HAP-1 (cell line): ENCODE results near the gene HSH2D.
A peak's percentile ranks its signal among the peaks of the same experiment; 100 is the strongest.
"Not testable (repeated sequence)": the region's sequence is repeated elsewhere in the genome, so short reads cannot be mapped to it uniquely, and the experiment has no call there.

ENCODE experiments used
- DNase-seq, 2 experiments: peaks; one replicate each; pipeline ENCODE4 v3.0.0-alpha.2; 2016 to 2020; ENCODE audit warnings: low spot score in 2 of 2
- H3K27me3 ChIP-seq: fragments of 250-450 bp; sonication (Bioruptor Pico); 2 replicates; pipeline ENCODE4 v1.5.1; 2020; ENCODE audit warnings: low read depth, mild to moderate bottlenecking, moderate library complexity
- H3K36me3 ChIP-seq: fragments of 250-450 bp; sonication (Bioruptor Pico); replicated peaks from 2 replicates; pipeline ENCODE4 v1.5.1; 2020; ENCODE audit warnings: mild to moderate bottlenecking
- H3K4me1 ChIP-seq: fragments of 250-450 bp; sonication (Bioruptor Pico); 2 replicates; pipeline ENCODE4 v1.5.1; 2020; ENCODE audit warnings: mild to moderate bottlenecking
- H3K4me3 ChIP-seq: fragments of 250-450 bp; sonication (Bioruptor Pico); 2 replicates; pipeline ENCODE4 v1.5.1; 2020; ENCODE audit warnings: mild to moderate bottlenecking, moderate library complexity
- H3K9me3 ChIP-seq: fragments of 250-450 bp; sonication (Bioruptor Pico); 2 replicates; pipeline ENCODE4 v1.5.1; 2020; ENCODE audit warnings: mild to moderate bottlenecking, moderate library complexity
- in situ Hi-C: fragments of 300-500 bp; cut with MboI; formaldehyde crosslinking; loops from 3 replicates; pipeline ENCODE4 v1.14.3; 2020; ENCODE audit warnings: low sequenced_read_pairs, inconsistent platforms, mixed read lengths

Gene HSH2D

DNA sequence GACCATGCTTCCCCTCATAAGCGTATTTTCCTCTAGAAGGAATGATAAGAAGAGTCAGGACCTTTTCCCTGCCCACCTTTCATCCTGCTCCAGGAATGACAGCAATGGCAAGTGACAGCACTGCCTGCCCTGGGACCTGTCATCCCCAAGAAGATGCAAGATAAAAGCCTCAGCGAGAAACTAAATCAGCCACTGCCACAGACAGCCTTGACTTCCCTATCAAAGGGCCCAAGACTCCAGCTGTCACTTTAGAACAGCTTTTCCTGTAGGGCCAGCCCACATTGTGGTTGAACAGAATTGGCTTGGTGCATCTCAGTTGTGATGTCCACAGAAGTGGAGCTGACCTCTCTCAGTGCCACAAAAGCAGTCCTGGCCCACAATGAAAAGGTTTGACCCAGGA lies 30.7 kb upstream of the HSH2D start:
- H3K36me3 ChIP-seq = peaks cover 18% of the 10 kb centered on the region
- in situ Hi-C loops = no loop called here
- no peaks in the 10 kb centered on the region for H3K27me3 ChIP-seq
- no peaks in the 10 kb centered on the region for H3K9me3 ChIP-seq
- DNase-seq = no peak
- H3K4me1 ChIP-seq = peaks cover 16% of the 10 kb centered on the region
- H3K4me3 ChIP-seq = peak overlapping the region; percentile 99

DNA sequence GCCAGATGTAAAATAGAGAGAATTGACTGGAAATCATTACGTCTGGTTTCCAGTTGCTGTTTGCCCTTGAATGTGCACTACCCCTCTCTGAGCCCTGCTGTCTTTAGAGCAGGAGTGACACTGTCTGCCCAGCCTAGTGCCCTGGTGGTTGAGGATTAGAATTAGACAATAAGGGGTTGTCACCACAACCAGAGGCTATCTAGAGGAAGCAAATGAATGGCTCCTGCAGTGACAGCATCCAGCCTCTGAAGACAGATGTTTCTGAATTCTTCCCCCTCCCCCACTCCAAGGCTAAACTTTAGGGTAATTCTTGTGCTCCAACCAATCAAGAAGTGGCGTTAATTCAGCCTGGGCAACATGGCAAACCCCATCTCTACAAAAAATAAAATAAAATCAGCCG lies 29.8 kb upstream of the HSH2D start:
- H3K27me3 ChIP-seq = no peaks in the 10 kb centered on the region
- no peak for DNase-seq
- no peaks in the 10 kb centered on the region for H3K9me3 ChIP-seq
- H3K4me1 ChIP-seq = peaks cover 16% of the 10 kb centered on the region
- no peak overlapping the region for H3K4me3 ChIP-seq
- in situ Hi-C loops = no loop called here
- peaks cover 27% of the 10 kb centered on the region for H3K36me3 ChIP-seq

DNA sequence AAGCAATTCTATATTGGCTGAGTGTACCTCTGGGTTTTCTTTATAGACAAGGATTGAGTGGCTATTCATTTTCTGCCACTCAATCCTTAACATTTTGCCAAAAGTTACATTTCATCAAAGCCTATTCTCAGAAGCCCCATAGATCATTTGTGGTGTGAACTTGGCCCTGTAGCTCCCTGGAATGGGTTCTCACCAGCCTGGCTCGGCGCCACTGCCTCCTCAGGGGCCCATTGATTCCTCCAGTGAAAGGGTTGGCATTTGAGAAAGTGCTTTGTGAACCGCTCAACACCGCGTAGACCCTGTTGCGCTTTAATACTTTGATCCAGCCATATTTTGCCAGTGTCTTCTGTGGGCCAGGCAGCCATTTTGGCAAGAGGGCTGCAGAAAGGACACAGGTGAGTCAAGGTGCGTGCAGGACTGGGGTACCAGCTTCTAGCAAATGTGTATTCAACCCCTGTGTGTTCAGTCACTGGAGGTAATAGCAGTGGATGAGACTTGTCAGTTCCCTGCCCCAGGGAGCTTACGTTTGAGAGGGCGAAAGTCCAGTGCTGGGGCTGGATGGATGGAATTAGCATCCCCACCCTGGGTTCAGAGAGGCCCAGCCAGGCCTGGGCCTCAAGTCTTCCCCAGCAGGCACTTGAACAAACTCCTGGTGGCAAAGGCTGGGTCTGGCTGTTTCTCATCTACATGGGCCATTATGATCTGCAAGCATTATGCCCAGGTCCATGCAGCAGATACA lies 28.0 kb upstream of the HSH2D start:
- in situ Hi-C loops = no loop called here
- H3K27me3 ChIP-seq = no peaks in the 10 kb centered on the region
- no peak for DNase-seq
- H3K9me3 ChIP-seq = no peaks in the 10 kb centered on the region
- H3K36me3 ChIP-seq = peaks cover 39% of the 10 kb centered on the region
- H3K4me3 ChIP-seq = no peak overlapping the region
- H3K4me1 ChIP-seq = peaks cover 16% of the 10 kb centered on the region

DNA sequence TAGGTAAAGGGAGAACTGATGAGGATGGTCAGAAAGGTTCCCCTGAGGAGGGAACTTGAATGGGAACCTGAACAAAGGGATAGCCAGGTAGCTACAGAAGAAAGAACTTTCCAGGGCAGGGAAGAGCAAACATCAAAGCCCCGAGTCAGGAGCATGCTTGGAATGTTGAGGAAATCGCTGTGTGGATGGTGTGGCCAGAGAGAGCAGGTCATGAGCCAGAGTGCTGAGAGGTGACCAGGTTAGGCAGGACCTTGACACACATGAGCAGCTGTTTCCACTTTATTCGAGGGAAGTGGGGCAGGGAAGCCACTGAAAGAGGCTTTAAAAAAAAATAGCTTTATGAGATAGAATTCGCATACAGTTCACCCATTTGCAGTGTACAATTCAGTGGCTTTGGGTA lies 27.4 kb upstream of the HSH2D start:
- H3K9me3 ChIP-seq = no peaks in the 10 kb centered on the region
- peaks cover 43% of the 10 kb centered on the region for H3K36me3 ChIP-seq
- in situ Hi-C loops = no loop called here
- peaks cover 11% of the 10 kb centered on the region for H3K4me1 ChIP-seq
- no peaks in the 10 kb centered on the region for H3K27me3 ChIP-seq
- DNase-seq = no peak
- no peak overlapping the region for H3K4me3 ChIP-seq

DNA sequence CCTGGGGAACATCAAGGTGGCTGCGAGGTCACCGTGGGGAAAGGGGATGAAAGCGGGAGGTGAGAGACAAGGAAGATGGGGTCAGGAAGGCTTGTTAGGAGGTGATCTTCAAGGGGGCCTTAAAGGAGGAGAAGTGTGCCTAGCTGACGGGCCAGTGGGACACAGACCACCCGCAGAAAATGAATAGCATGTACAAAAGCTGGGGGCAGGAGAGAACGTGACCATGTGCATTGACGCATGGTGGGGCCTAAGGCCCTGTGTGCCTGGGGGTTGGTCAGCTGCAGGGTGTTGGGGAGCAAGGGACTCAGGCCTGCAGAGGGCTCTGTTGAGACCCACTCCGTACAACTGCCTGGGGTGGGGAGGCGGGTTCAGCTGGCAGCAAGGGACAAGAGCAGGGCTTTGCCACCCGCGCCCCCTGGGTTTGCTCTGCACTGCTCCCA lies 25.9 kb upstream of the HSH2D start:
- H3K4me3 ChIP-seq = no peak overlapping the region
- H3K36me3 ChIP-seq = peaks cover 53% of the 10 kb centered on the region

DNA sequence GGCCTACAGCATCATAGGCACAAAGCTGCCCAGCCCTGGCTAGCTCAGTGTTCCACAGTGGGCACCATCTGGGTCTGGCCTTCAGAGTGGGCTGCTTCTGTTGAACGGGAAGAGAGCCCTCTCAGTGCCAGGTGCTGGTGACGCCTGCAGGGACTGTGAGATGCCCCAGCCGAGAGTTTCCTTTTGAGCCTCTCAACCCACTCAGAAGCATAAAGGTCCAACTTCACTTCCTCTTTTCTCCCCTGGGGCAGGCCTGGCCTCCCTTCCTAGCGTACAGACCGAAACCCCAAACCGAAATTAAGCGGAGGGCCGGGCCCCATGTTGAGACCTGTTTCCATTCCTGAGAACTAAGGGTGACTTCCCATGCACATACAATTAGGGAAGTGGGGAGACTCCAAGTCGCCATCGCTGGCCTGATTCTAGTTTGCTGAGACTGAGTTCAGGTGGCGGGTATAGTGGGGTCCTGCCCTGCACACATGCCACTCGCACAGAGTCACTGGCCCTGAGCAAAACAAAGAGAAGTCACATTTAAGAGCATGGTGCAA lies 24.9 kb upstream of the HSH2D start:
- H3K9me3 ChIP-seq = no peaks in the 10 kb centered on the region
- peaks cover 54% of the 10 kb centered on the region for H3K36me3 ChIP-seq
- H3K4me1 ChIP-seq = no peaks in the 10 kb centered on the region
- no peaks in the 10 kb centered on the region for H3K27me3 ChIP-seq
- DNase-seq = no peak
- in situ Hi-C loops = no loop called here
- H3K4me3 ChIP-seq = no peak overlapping the region

More for the DNA sequence above, 25.9 kb upstream of the HSH2D start:
- Histone ChIP-seq H3K9me3 (no peaks in the 10 kb centered on the region), H3K4me1 (peaks cover 5% of the 10 kb centered on the region), H3K27me3 (no peaks in the 10 kb centered on the region)
- DNase-seq = no peak
- in situ Hi-C loops = no loop called here

DNA sequence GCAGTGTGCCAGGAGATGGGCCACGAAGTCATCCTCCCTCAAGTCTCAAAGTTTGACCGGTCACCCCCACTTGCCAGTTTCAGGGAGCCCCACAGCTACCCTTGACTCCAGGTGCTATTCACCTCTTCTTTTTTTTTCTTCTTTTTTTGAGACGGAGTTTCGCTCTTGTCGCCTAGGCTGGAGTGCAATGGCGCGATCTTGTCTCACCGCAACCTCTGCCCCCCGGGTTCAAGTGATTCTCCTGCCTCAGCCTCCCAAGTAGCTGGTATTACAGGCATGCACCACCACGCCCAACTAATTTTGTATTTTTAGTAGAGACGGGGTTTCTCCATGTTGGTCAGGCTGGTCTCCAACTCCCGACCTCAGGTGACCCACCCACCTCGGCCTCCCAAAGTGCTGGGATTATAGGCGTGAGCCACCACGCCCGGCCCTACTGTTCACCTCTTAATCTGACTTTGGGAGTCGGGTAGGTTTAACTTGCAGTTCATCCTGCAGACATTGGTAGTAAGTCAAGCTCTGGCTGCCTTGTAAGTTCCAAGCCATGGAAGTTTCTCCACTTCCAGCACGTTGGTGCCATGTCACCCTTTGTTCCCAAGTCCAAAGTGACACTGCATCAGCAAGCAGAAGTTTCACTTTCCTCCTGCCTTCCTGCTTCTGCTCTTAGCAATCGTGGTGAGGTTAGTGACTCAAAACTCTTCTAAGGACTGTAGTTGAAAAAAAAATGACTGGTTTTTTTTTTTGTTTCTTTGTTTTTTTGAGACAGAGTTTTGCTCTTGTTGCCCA lies 24.2 kb upstream of the HSH2D start:
- H3K9me3 ChIP-seq, DNase-seq, H3K4me3 ChIP-seq, in situ Hi-C loops, H3K27me3 ChIP-seq, H3K4me1 ChIP-seq: not testable (repeated sequence)
- peaks cover 58% of the 10 kb centered on the region for H3K36me3 ChIP-seq

DNA sequence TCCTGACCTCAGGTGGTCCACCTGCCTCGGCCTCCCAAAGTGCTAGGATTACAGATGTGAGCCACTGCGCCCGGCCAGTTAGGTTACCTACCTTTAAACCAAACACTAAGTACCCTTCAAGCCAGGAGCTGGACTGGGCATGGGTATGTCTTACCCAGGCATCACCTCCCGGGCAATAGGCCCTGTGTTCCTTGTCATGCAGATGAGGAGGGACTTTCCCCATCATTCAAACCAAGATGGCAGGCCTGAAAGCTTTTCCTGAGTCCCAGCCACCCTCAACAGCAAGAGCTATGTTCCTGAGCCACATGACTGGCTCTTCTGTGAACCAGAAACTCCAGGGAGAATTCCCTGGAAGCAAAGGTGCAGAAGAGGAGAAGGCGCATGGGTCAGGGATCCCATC lies 22.3 kb upstream of the HSH2D start:
- in situ Hi-C loops = no loop called here
- H3K9me3 ChIP-seq = no peaks in the 10 kb centered on the region
- no peaks in the 10 kb centered on the region for H3K27me3 ChIP-seq
- H3K36me3 ChIP-seq = peaks cover 70% of the 10 kb centered on the region
- no peaks in the 10 kb centered on the region for H3K4me1 ChIP-seq
- no peak overlapping the region for H3K4me3 ChIP-seq
- no peak for DNase-seq

DNA sequence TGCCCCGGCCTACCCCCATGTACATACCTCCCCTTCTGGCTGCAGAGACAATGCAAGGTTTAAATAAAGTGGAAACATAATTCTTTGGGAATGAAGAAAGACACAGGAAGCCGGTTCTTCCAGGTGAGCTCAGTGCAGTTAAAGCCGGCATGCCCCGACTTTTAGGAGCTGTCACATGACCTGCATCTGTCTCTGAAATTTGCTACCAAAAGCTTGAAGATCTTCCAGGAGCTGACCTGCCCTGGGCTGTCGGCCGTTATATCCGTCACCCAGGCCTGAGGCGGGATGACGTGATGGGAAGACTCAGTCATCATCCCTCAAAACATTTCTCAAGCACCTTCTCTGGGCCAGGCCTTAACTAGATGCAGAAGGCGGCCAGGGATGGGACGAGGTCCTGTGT lies 21.5 kb upstream of the HSH2D start:
- Histone ChIP-seq H3K36me3 (peaks cover 75% of the 10 kb centered on the region), H3K27me3 (no peaks in the 10 kb centered on the region), H3K4me3 (no peak overlapping the region), H3K9me3 (no peaks in the 10 kb centered on the region), H3K4me1 (no peaks in the 10 kb centered on the region)
- DNase-seq = no peak
- in situ Hi-C loops = no loop called here

DNA sequence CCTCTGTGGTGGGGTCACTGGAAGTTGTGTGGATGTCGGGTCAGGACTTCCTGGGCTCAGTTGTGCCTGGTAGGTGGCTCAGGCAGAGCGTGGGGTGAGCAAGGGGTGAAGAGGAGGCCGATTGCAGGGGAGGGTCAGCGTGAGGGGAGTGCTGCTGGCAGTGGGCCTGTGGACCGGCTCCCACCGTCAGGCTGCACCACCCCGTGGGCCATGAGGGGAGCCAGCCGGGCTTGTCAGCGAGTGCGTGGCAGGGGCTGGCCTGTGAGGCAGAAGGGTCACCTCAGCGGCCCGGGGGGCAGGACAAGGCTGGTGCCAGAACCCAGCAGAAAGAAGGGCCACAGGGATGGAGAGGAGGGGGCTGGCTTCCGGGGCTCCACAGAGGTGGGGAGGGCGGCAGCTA lies 18.5 kb upstream of the HSH2D start:
- in situ Hi-C loops = no loop called here
- no peaks in the 10 kb centered on the region for H3K4me1 ChIP-seq
- H3K36me3 ChIP-seq = peaks cover 81% of the 10 kb centered on the region

DNA sequence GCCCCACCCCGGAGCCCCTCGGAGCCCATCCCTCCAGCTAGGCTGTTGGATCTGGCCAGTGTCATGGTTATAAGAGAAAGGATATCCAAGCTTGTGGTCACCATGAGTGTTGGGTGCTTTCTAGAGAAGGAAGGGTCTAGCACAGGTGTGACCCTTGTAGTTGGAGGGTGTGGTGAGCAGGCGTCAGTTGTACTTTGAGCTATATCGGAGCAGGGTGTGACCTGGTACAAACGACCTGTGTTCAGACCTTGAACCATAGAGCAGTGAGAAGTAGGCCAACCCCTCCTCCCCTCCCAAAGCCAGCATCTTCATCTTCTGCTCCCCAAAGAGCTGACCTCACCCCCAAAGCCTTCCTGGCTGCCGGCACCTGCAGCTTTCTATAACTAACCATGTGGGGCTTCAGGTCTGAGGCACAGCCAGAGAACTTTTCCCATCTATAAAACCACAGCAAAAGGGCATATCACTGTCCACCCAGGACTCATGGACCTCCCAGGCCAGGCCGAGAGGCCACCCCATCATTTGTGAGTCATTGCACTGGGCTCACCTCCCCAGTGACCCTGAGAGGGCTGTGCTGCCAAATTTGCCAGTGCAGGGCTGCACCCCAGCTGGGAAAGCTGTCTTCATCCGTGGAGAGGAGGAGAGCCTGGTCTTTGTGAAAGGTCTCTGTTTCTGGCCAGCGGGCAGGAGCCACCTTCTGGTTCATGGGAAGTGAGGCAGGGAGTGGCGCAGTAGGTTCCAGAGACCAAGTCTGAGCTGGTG lies 17.6 kb upstream of the HSH2D start:
- DNase-seq = no peak
- in situ Hi-C loops = no loop called here
- Histone ChIP-seq H3K4me1 (no peaks in the 10 kb centered on the region), H3K36me3 (peaks cover 77% of the 10 kb centered on the region), H3K4me3 (no peak overlapping the region), H3K27me3 (no peaks in the 10 kb centered on the region), H3K9me3 (no peaks in the 10 kb centered on the region)

More for the DNA sequence above, 18.5 kb upstream of the HSH2D start:
- Histone ChIP-seq H3K9me3 (no peaks in the 10 kb centered on the region), H3K4me3 (no peak overlapping the region), H3K27me3 (no peaks in the 10 kb centered on the region)
- no peak for DNase-seq

DNA sequence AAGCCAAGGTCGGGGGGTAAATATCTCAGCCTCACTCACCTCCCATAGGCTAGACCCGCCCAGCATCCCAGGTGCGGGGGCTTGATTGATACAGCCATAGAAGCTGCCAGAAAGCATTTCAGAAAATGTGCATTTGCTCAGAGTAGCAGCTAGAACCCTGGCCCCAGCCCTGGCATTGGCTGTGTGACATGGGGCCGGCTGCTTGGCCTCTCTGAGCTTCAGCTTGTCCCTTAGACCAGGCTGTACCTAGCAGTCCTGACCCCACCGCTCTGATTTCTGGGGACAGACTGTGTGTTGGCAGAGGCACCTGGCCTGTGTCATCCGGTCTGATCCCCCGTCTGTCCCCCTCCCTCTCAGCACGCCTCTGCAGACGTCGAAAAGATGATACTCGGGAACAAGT lies 16.4 kb upstream of the HSH2D start:
- Histone ChIP-seq H3K27me3 (no peaks in the 10 kb centered on the region), H3K9me3 (no peaks in the 10 kb centered on the region), H3K4me1 (no peaks in the 10 kb centered on the region), H3K4me3 (no peak overlapping the region), H3K36me3 (peaks cover 73% of the 10 kb centered on the region)
- in situ Hi-C loops = no loop called here
- no peak for DNase-seq

DNA sequence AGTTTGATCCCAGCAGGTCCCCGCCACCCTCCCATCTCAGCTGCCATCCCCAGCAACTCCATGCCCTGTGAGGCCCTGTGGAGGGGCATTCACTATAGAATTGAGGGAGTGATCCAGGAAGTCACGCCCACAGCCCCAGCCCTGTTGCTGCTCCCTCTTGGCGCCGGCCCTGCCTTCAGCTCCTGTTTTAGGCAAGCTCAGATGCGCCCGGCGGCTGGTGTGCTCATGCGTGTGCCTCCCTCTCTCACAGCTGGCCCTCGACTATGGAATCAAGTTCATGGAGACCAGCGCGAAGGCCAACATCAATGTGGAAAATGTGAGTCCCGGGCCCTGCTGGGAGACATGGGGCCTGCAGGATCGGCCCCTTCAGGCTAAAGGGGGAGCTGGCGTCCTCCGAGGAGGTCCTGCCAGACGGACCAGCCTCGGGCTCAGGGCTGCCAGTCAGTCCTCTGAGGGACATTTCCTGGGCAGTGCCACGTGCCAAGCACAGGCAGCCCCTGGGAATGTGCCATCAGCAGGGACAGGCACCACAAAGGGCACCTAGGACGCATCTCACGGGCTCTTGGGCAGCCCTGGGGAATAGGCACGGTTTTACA lies 15.6 kb upstream of the HSH2D start:
- H3K9me3 ChIP-seq = no peaks in the 10 kb centered on the region
- no peak overlapping the region for H3K4me3 ChIP-seq
- peaks cover 73% of the 10 kb centered on the region for H3K36me3 ChIP-seq
- H3K27me3 ChIP-seq = no peaks in the 10 kb centered on the region
- in situ Hi-C loops = no loop called here
- no peak for DNase-seq
- H3K4me1 ChIP-seq = no peaks in the 10 kb centered on the region
